DMS153 treated with DMSO at 0.1 percent for 48 hours (cell line): ENCODE data around the gene MMP20.
A peak's percentile ranks its signal among the peaks of the same experiment; 100 is the strongest.

Source experiments
- DNase-seq: peaks from one replicate; lab custom pipeline; 2025; ENCODE audit not compliant: unreplicated experiment; lab: John Stamatoyannopoulos, UW

Gene MMP20

GRCh38 chr11:102592634-102593581 is 32.2 kb downstream of the MMP20 start:
- DNase-seq = no peak

- no peak for DNase-seq
These were observed 33.0 kb downstream of the MMP20 start for GRCh38 chr11:102592131-102592530.

- DNase-seq = no peak
These were observed 33.9 kb downstream of the MMP20 start for GRCh38 chr11:102591160-102591718.

- DNase-seq = no peak
These were observed 34.7 kb downstream of the MMP20 start for GRCh38 chr11:102590276-102591049.

GRCh38 chr11:102589047-102589459 is 36.1 kb downstream of the MMP20 start:
- no peak for DNase-seq

GRCh38 chr11:102587722-102588121 is 37.4 kb downstream of the MMP20 start:
- no peak for DNase-seq

- no peak for DNase-seq
These were observed 41.8 kb downstream of the MMP20 start for GRCh38 chr11:102583141-102583873.

- DNase-seq = no peak
These were observed 43.0 kb downstream of the MMP20 start for GRCh38 chr11:102582140-102582539.

GRCh38 chr11:102581066-102581465 is 44.1 kb downstream of the MMP20 start:
- no peak for DNase-seq

GRCh38 chr11:102580185-102580951 is 44.8 kb downstream of the MMP20 start:
- no peak for DNase-seq

GRCh38 chr11:102577723-102578122 is 47.4 kb downstream of the MMP20 start:
- no peak for DNase-seq

- no peak for DNase-seq
These were observed 48.0 kb downstream of the MMP20 start for GRCh38 chr11:102577182-102577581.

GRCh38 chr11:102576350-102576749 is 48.8 kb downstream of the MMP20 start:
- DNase-seq = no peak

- no peak for DNase-seq
These were observed 50.1 kb downstream of the MMP20 start for GRCh38 chr11:102575012-102575411.

GRCh38 chr11:102573851-102574250 is 51.3 kb downstream of the MMP20 start:
- peak; percentile 39 for DNase-seq

GRCh38 chr11:102572554-102573220 is 52.4 kb downstream of the MMP20 start:
- DNase-seq = no peak

- DNase-seq = no peak
These were observed 56.3 kb downstream of the MMP20 start for GRCh38 chr11:102568851-102569250.

GRCh38 chr11:102566112-102566511 is 59.0 kb downstream of the MMP20 start:
- DNase-seq = no peak

GRCh38 chr11:102564110-102564509 is 61.0 kb downstream of the MMP20 start:
- DNase-seq = no peak

GRCh38 chr11:102561636-102562035 is 63.5 kb downstream of the MMP20 start:
- no peak for DNase-seq
